Ovary (tissue), 3 donors: ENCODE data around the gene ATG14.

ENCODE experiments used
- CTCF ChIP-seq, 3 donors: fragments of 450-650 bp in 2 of 3; fragments of 200-600 bp in 1 of 3; IDR thresholded peaks; one replicate each; pipeline versions ENCODE4 v1.5.1 to v1.8.0; 2016 to 2022; ENCODE audit warnings: antibody characterized with exemption in 3 of 3, mild to moderate bottlenecking in 1 of 3
- EP300 ChIP-seq: sonication (generic); formaldehyde crosslinking; IDR thresholded peaks from one replicate; pipeline ENCODE4 v1.6.1; 2017; ENCODE audit warnings: antibody characterized with exemption
- donor health status: DM: no; HTN: no; CAD: no.

GRCh38 chr14:55419663-55420062, 8.0 kb upstream of the ATG14 start:
- TF ChIP-seq EP300: no peak
- no peak for TF ChIP-seq CTCF (IDR thresholded peaks at IDR 0.05)
